ENCODE data around the gene FLOT1. TPM values are rescaled to one million over a fixed set of nuclear protein-coding genes. Genes with fewer than 3 reads are reported as not detected.

FLOT1 gene
- total RNA-seq, 1 experiment from 2014 or later, result 111 TPM

GRCh38 chr6:30749554-30750378, 7.3 kb upstream of the FLOT1 start:
- H3K14ac ChIP-seq (ENCODE audit: insufficient read depth, low read length), result no peak overlapping the region; the same call in 1 of the 2 replicates
- no peak overlapping the region for H4K5ac ChIP-seq (ENCODE audit: insufficient read length, low read depth, low read length)
- no peak overlapping the region for H4K8ac ChIP-seq (replicated peaks; ENCODE audit: insufficient read length, low read depth, low read length)
- H3K27me3 Mint-ChIP-seq (ENCODE audit: low read depth), result peaks cover 3% of the 10 kb centered on the region; the same call in 1 of the 2 replicates
- H3K56ac ChIP-seq (ENCODE audit: insufficient read length, low read depth, low read length), result no peak overlapping the region
- no peak overlapping the region for H3K4me2 ChIP-seq (ENCODE audit: insufficient read depth, insufficient read length, low read length)
- no peak overlapping the region for H3K27ac ChIP-seq (ENCODE audit: insufficient read length, low read depth, low read length)
- H3K4ac ChIP-seq (ENCODE audit: low read depth, low read length), result no peak overlapping the region
- H3K9me3 Mint-ChIP-seq, result no peaks in the 10 kb centered on the region
- no peak overlapping the region for H2BK15ac ChIP-seq (ENCODE audit: low read depth, low read length)
- TF ChIP-seq, protein P1, sequence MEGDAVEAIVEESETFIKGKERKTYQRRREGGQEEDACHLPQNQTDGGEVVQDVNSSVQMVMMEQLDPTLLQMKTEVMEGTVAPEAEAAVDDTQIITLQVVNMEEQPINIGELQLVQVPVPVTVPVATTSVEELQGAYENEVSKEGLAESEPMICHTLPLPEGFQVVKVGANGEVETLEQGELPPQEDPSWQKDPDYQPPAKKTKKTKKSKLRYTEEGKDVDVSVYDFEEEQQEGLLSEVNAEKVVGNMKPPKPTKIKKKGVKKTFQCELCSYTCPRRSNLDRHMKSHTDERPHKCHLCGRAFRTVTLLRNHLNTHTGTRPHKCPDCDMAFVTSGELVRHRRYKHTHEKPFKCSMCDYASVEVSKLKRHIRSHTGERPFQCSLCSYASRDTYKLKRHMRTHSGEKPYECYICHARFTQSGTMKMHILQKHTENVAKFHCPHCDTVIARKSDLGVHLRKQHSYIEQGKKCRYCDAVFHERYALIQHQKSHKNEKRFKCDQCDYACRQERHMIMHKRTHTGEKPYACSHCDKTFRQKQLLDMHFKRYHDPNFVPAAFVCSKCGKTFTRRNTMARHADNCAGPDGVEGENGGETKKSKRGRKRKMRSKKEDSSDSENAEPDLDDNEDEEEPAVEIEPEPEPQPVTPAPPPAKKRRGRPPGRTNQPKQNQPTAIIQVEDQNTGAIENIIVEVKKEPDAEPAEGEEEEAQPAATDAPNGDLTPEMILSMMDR (conservative IDR thresholded peaks at IDR 0.05), result no peak
- no peaks in the 10 kb centered on the region for H4K20me1 ChIP-seq (ENCODE audit: control insufficient read depth, insufficient read depth, insufficient read length)
- H3K27me3 ChIP-seq (ENCODE audit: insufficient read depth, low read length), result no peaks in the 10 kb centered on the region; the same call in 1 of the 2 replicates
- no peaks in the 10 kb centered on the region for H3K36me3 Mint-ChIP-seq (ENCODE audit: insufficient read depth in 1 of 3, low read depth in 3 of 3)
- DNase-seq, result no peak
- no peaks in the 10 kb centered on the region for H3K79me2 ChIP-seq (ENCODE audit: insufficient read depth, low read length)
- H3K18ac ChIP-seq (ENCODE audit: insufficient read length, low read depth, low read length), result no peak overlapping the region
- no peak overlapping the region for H3T11ph ChIP-seq (ENCODE audit: low read length)
- H3K4me3 Mint-ChIP-seq, result no peak overlapping the region
- H2AFZ ChIP-seq (ENCODE audit: low read length), result no peak overlapping the region
- H3K9ac ChIP-seq (ENCODE audit: extremely low read depth, insufficient read length, low read length), result no peak overlapping the region
- peaks cover 2% of the 10 kb centered on the region; the same call in 1 of the 2 replicates for H3K4me1 ChIP-seq (ENCODE audit: insufficient read depth, low read length)
- no peak overlapping the region for H2BK5ac ChIP-seq (ENCODE audit: insufficient read length, low read length)
- H2AK5ac ChIP-seq (ENCODE audit: insufficient read length, low read length), result no peak overlapping the region
- peaks cover 18 to 30% of the 10 kb centered on the region in 2 experiments for H3K4me1 Mint-ChIP-seq
- H4K91ac ChIP-seq (ENCODE audit: insufficient read length, low read depth, low read length), result no peak overlapping the region
- H3K27ac Mint-ChIP-seq, result no peak overlapping the region
- H3K23me2 ChIP-seq (ENCODE audit: insufficient read length, low read depth, low read length, poor library complexity, severe bottlenecking), result no peaks in the 10 kb centered on the region
- H3K9me3 ChIP-seq (ENCODE audit: control insufficient read depth, low read depth, low read length), result no peaks in the 10 kb centered on the region
- H2BK20ac ChIP-seq (ENCODE audit: low read depth, low read length, poor library complexity, severe bottlenecking), result no peak overlapping the region
- no peaks in the 10 kb centered on the region for H3K79me1 ChIP-seq (ENCODE audit: insufficient read depth, low read depth, low read length, poor library complexity, severe bottlenecking)
- WGBS (ENCODE audit: extremely low coverage, insufficient read length, low lambda C conversion rate), result no CpG with 5 or more reads among the region's 12 CpGs
- no peak overlapping the region for H2BK12ac ChIP-seq (ENCODE audit: insufficient read length, low read depth, low read length)
- no peak overlapping the region for H2BK120ac ChIP-seq (ENCODE audit: low read depth, low read length, poor library complexity, severe bottlenecking)
- H3K23ac ChIP-seq (ENCODE audit: insufficient read length, low read depth, low read length), result no peak overlapping the region

All from H9 (cell line).